Measurements from ENCODE around the gene PIK3R1. TPM values are rescaled to one million over a fixed set of nuclear protein-coding genes. Genes with fewer than 3 reads are reported as not detected.

Gene PIK3R1
- polyA plus RNA-seq, 4 donors = 9.2 to 68.4 (median 20.5) TPM

DNA sequence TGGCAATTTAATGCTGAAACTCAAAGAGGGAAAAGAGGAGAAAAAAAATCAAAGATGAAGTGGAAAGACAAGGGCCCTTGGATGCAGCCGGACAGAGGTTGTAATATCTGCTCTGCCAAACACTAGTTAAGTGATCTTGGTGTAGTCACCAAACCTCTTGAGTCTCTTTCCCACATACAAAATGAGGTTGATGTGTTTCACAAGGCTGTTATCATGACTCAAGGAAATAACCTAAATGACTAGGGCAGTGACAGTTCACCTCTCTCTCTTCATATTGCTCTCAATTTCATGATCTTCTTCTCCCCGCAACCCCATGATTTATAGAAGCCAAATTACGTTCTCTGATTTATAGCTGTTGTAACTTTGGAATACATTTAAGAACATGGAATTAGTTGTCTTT is 44.9 kb downstream of the PIK3R1 start:
- WGBS, 3 donors = 72 to 77% (median 76%) methylated on average over 3 of the region's 3 CpGs
- no peaks in the 10 kb centered on the region for H3K9me3 ChIP-seq (ENCODE audit: control insufficient read depth in 2 of 2, insufficient read depth in 1 of 2, low read depth in 1 of 2, low read length in 1 of 2)
- H3K27me3 ChIP-seq (ENCODE audit: control insufficient read depth in 3 of 3, insufficient read depth in 3 of 3, low read length in 3 of 3) = no peaks in the 10 kb centered on the region
- no peak for FAIRE-seq
- H3K36me3 ChIP-seq (ENCODE audit: control insufficient read depth in 3 of 3, insufficient read depth in 2 of 3, low read depth in 1 of 3, low read length in 3 of 3) = peaks cover 0 to 13% (median 0%) of the 10 kb centered on the region in 3 donors
- no peak for DNase-seq
- H3K4me3 ChIP-seq (ENCODE audit: low read depth in 1 of 3, low read length in 3 of 3) = no peak overlapping the region
- peak overlapping the region in 1 of 3 donors; percentile 11 for H3K27ac ChIP-seq (ENCODE audit: low read depth in 1 of 3, low read length in 2 of 3)
- H3K4me1 ChIP-seq (ENCODE audit: control insufficient read depth in 3 of 3, insufficient read depth in 2 of 3, low read depth in 1 of 3, low read length in 2 of 3) = peaks cover 13 to 31% (median 27%) of the 10 kb centered on the region in 3 donors

DNA sequence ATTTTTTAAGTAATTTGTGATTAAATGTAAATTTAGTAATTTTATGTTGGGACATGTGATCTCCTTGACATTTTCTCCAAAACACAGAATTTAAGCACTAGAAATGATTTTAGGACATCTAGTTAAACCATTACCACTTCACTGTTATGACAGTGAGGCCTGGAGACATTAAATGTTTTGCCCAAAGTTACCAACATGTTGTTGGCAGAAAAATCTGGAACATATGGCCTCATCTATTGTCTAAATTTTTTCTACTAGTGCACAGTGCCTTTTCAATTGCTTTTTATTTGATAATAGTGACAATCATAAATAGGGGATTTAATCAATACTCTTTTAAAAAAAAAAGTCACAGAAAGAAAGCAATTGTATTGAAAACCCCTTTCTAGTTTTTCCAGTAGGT is 45.6 kb downstream of the PIK3R1 start:
- Histone ChIP-seq H3K36me3 (ENCODE audit: control insufficient read depth in 3 of 3, insufficient read depth in 2 of 3, low read depth in 1 of 3, low read length in 3 of 3) (peaks cover 0 to 14% (median 0%) of the 10 kb centered on the region in 3 donors), H3K9me3 (ENCODE audit: control insufficient read depth in 2 of 2, insufficient read depth in 1 of 2, low read depth in 1 of 2, low read length in 1 of 2) (no peaks in the 10 kb centered on the region), H3K27ac (ENCODE audit: low read depth in 1 of 3, low read length in 2 of 3) (no peak overlapping the region)

DNA sequence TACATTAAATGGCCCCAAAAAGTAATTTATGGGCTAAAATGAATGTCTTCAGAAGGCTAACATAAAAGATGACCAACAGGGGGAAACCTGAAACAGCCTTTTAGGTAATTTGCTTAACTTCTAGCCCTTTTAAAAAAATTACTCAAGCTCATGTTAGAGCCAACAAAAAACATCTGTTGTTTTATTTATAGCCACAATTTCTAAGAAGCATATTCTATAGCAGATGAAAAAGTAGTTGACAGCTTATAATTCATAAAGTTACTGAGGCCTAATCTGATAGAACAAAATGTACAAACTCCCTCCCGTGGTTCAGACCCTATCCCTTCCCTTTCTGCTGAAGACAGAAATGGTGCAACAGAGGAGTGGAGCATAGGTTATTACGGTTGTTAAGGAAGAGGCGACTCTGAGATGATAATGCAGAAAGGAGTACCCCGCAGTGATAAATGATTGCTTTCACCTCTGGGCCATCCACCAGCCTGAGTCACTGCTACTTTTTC is 46.1 kb downstream of the PIK3R1 start:
- Histone ChIP-seq H3K36me3 (ENCODE audit: control insufficient read depth in 3 of 3, insufficient read depth in 2 of 3, low read depth in 1 of 3, low read length in 3 of 3) (peaks cover 0 to 14% (median 0%) of the 10 kb centered on the region in 3 donors), H3K27me3 (ENCODE audit: control insufficient read depth in 3 of 3, insufficient read depth in 3 of 3, low read length in 3 of 3) (no peaks in the 10 kb centered on the region), H3K27ac (ENCODE audit: low read depth in 1 of 3, low read length in 2 of 3) (peak overlapping the region in 1 of 3 donors; percentile 27), H3K4me3 (ENCODE audit: low read depth in 1 of 3, low read length in 3 of 3) (no peak overlapping the region), H3K4me1 (ENCODE audit: control insufficient read depth in 3 of 3, insufficient read depth in 2 of 3, low read depth in 1 of 3, low read length in 2 of 3) (peaks cover 14 to 37% (median 32%) of the 10 kb centered on the region in 3 donors), H3K9me3 (ENCODE audit: control insufficient read depth in 2 of 2, insufficient read depth in 1 of 2, low read depth in 1 of 2, low read length in 1 of 2) (no peaks in the 10 kb centered on the region)
- FAIRE-seq (no peak), DNase-seq (no peak)
- 42 to 69% (median 55%) methylated on average over 4 of the region's 4 CpGs for WGBS, 3 donors

More for the DNA sequence above, 45.6 kb downstream of the PIK3R1 start:
- Histone ChIP-seq H3K4me3 (ENCODE audit: low read depth in 1 of 3, low read length in 3 of 3) (no peak overlapping the region), H3K27me3 (ENCODE audit: control insufficient read depth in 3 of 3, insufficient read depth in 3 of 3, low read length in 3 of 3) (no peaks in the 10 kb centered on the region), H3K4me1 (ENCODE audit: control insufficient read depth in 3 of 3, insufficient read depth in 2 of 3, low read depth in 1 of 3, low read length in 2 of 3) (peaks cover 14 to 35% (median 32%) of the 10 kb centered on the region in 3 donors)
- FAIRE-seq (no peak), DNase-seq (no peak)

DNA sequence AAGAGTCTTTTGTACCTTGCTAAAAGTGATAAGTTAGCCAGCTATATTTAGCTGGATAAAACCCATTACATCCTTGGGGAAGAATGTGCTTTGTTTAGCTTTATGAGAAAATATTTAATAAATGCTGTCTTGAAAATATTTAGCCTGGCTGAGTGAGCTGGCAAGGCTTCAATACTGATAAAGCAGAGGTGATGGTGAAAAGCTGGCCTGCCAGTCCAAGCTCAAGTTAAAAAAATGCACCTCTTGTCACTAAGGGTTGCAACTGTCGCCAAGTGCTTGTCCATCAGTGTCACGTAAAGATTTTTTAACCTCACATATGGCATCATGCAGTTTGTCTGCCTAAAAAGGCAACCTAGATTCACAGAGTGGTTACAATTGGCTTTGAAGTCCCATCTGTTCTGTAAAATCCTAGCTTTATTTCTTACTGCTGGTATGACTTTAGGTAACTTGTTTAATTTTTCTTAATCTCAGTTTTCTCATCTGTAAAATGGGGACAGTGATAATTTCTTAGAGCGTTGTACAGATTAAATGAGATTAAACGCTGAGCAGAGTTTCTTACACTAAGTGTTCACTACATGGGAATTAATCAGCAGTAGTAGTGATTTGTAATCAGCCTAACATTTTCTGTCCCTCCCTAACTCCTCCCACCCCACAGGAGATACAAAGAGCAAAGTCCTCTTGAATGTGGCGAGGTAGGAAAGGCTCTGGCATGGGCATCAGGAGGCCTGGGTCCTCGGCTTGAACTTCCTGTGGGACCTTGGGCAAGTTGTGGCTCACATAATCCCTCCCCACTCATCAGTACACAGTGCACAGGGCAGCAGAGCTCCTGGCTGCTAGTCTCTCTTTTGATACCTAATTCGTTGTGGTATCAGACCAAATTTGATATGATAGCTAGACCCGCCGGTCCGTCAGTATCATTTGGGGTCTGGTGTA is 48.7 kb downstream of the PIK3R1 start:
- Histone ChIP-seq H3K27ac (ENCODE audit: low read depth in 1 of 3, low read length in 2 of 3) (peak overlapping the region; percentile 29 to 78 (median 32)), H3K36me3 (ENCODE audit: control insufficient read depth in 3 of 3, insufficient read depth in 2 of 3, low read depth in 1 of 3, low read length in 3 of 3) (peaks cover 0 to 11% (median 0%) of the 10 kb centered on the region in 3 donors), H3K4me3 (ENCODE audit: low read depth in 1 of 3, low read length in 3 of 3) (no peak overlapping the region), H3K9me3 (ENCODE audit: control insufficient read depth in 2 of 2, insufficient read depth in 1 of 2, low read depth in 1 of 2, low read length in 1 of 2) (no peaks in the 10 kb centered on the region), H3K4me1 (ENCODE audit: control insufficient read depth in 3 of 3, insufficient read depth in 2 of 3, low read depth in 1 of 3, low read length in 2 of 3) (peaks cover 15 to 46% (median 37%) of the 10 kb centered on the region in 3 donors), H3K27me3 (ENCODE audit: control insufficient read depth in 3 of 3, insufficient read depth in 3 of 3, low read length in 3 of 3) (no peaks in the 10 kb centered on the region)
- DNase-seq (peak; percentile 57 to 93), FAIRE-seq (no peak)
- 31 to 57% (median 48%) methylated on average over 10 of the region's 10 CpGs for WGBS, 3 donors

DNA sequence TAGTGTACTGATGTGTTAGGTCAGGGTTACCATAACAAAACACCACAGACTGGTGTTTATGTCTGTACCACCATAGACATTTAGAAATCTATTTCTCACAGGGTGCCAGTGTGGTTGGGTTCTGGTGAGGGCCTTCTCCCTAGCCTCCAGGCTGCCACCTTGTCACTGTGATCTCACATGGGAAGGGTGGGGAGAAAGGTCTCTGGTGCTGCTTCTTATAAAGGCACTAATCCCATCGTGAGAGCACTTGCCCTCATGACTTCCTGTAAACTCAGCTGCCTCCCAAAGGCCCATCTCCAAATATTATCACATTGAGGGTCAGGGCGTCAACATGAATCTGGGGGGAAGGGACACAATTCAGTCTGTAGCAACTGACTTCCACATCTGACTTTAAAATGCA is 49.8 kb downstream of the PIK3R1 start:
- Histone ChIP-seq H3K4me1 (ENCODE audit: control insufficient read depth in 3 of 3, insufficient read depth in 2 of 3, low read depth in 1 of 3, low read length in 2 of 3) (peaks cover 15 to 44% (median 35%) of the 10 kb centered on the region in 3 donors), H3K9me3 (ENCODE audit: control insufficient read depth in 2 of 2, insufficient read depth in 1 of 2, low read depth in 1 of 2, low read length in 1 of 2) (no peaks in the 10 kb centered on the region), H3K27me3 (ENCODE audit: control insufficient read depth in 3 of 3, insufficient read depth in 3 of 3, low read length in 3 of 3) (no peaks in the 10 kb centered on the region), H3K4me3 (ENCODE audit: low read depth in 1 of 3, low read length in 3 of 3) (no peak overlapping the region), H3K27ac (ENCODE audit: low read depth in 1 of 3, low read length in 2 of 3) (peak overlapping the region; percentile 27 to 78 (median 51)), H3K36me3 (ENCODE audit: control insufficient read depth in 3 of 3, insufficient read depth in 2 of 3, low read depth in 1 of 3, low read length in 3 of 3) (peaks cover 0 to 11% (median 0%) of the 10 kb centered on the region in 3 donors)
- DNase-seq (no peak), FAIRE-seq (no peak)
- WGBS, 3 donors = 28 to 37% (median 29%) methylated on average over 2 of the region's 2 CpGs

DNA sequence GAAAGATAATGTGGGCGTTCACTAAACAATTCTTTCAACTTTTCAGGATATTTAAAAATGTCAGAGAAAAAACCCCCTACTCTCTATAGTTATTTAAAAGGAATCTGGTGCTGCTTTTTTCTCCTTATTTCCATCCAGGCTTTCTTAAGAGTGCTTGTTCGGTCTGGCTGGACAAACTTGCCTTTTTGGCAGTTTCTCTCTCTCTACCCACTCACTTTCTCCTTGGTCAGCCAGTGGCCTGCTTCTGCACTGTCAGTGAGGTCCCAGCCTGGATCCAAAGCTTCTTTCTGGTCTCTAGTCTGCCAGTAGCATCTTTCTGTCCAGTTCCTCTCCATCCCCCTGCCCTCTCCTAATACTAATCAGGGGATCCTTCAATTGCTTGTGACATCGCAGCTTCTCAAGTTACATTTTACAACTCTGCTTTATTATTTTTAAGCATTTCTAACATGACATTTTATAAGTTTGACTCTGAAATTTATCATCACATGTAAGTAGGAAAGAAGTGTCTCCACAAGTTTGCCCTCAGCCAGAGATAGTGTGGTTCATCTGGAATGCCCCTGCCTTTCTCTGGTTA is 50.4 kb downstream of the PIK3R1 start:
- FAIRE-seq = no peak
- no peak overlapping the region for H3K4me3 ChIP-seq (ENCODE audit: low read depth in 1 of 3, low read length in 3 of 3)
- WGBS, 3 donors = 54 to 66% (median 57%) methylated on average over 3 of the region's 3 CpGs
- DNase-seq = no peak
- H3K27ac ChIP-seq (ENCODE audit: low read depth in 1 of 3, low read length in 2 of 3) = peak overlapping the region in 2 of 3 donors; percentile 44 to 73
- H3K27me3 ChIP-seq (ENCODE audit: control insufficient read depth in 3 of 3, insufficient read depth in 3 of 3, low read length in 3 of 3) = no peaks in the 10 kb centered on the region
- no peaks in the 10 kb centered on the region for H3K9me3 ChIP-seq (ENCODE audit: control insufficient read depth in 2 of 2, insufficient read depth in 1 of 2, low read depth in 1 of 2, low read length in 1 of 2)
- peaks cover 0 to 11% (median 0%) of the 10 kb centered on the region in 3 donors for H3K36me3 ChIP-seq (ENCODE audit: control insufficient read depth in 3 of 3, insufficient read depth in 2 of 3, low read depth in 1 of 3, low read length in 3 of 3)
- peaks cover 15 to 44% (median 36%) of the 10 kb centered on the region in 3 donors for H3K4me1 ChIP-seq (ENCODE audit: control insufficient read depth in 3 of 3, insufficient read depth in 2 of 3, low read depth in 1 of 3, low read length in 2 of 3)

DNA sequence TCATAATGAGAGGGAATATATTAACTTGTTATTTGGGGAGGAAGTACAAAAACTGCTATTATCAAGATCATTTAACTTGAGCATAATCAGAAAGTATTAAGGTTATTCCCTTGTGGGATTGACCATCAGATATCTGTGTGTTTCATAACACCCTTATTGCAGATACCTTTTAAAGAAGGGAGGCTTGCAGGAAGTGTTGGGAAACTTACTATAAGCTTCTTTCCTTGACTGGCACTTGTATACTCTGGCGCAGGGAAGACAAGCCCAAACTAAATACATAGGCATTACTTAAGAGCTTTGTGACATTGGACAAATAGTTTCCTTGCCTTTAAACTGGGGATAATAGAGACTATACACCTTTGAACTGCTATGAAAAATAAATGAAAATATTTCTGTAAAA is 50.9 kb downstream of the PIK3R1 start:
- peaks cover 15 to 44% (median 38%) of the 10 kb centered on the region in 3 donors for H3K4me1 ChIP-seq (ENCODE audit: control insufficient read depth in 3 of 3, insufficient read depth in 2 of 3, low read depth in 1 of 3, low read length in 2 of 3)
- FAIRE-seq = no peak
- WGBS, 3 donors = 33 to 57% (median 56%) methylated on average over 1 of the region's 1 CpG

DNA sequence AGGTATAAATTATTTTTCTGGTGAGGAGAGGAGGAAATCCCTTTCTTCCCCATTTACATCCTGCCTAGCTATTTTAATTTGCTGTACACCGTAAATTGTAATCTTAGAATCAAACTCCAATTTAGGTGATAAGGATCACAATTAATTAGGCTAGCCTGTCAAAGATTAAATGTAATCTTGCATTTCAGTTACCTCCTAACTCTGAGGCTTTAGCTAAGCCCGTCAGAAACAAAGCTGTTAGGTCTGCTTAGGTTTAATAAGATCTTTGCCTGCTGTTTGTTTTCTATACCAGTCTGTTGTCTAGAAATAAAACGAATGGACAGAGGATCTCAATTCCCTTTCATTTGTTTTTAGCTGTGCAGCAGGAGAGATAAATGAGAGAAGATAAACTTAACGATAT is 51.5 kb downstream of the PIK3R1 start:
- Histone ChIP-seq H3K27me3 (ENCODE audit: control insufficient read depth in 3 of 3, insufficient read depth in 3 of 3, low read length in 3 of 3) (no peaks in the 10 kb centered on the region), H3K4me3 (ENCODE audit: low read depth in 1 of 3, low read length in 3 of 3) (no peak overlapping the region), H3K9me3 (ENCODE audit: control insufficient read depth in 2 of 2, insufficient read depth in 1 of 2, low read depth in 1 of 2, low read length in 1 of 2) (no peaks in the 10 kb centered on the region), H3K27ac (ENCODE audit: low read depth in 1 of 3, low read length in 2 of 3) (peak overlapping the region in 2 of 3 donors; percentile 20 to 44), H3K36me3 (ENCODE audit: control insufficient read depth in 3 of 3, insufficient read depth in 2 of 3, low read depth in 1 of 3, low read length in 3 of 3) (peaks cover 0 to 11% (median 0%) of the 10 kb centered on the region in 3 donors), H3K4me1 (ENCODE audit: control insufficient read depth in 3 of 3, insufficient read depth in 2 of 3, low read depth in 1 of 3, low read length in 2 of 3) (peaks cover 15 to 41% (median 34%) of the 10 kb centered on the region in 3 donors)
- FAIRE-seq (no peak), DNase-seq (no peak)
- WGBS, 3 donors = 7 to 27% (median 23%) methylated on average over 4 of the region's 4 CpGs

More for the DNA sequence above, 50.9 kb downstream of the PIK3R1 start:
- no peaks in the 10 kb centered on the region for H3K9me3 ChIP-seq (ENCODE audit: control insufficient read depth in 2 of 2, insufficient read depth in 1 of 2, low read depth in 1 of 2, low read length in 1 of 2)
- H3K36me3 ChIP-seq (ENCODE audit: control insufficient read depth in 3 of 3, insufficient read depth in 2 of 3, low read depth in 1 of 3, low read length in 3 of 3) = peaks cover 0 to 11% (median 0%) of the 10 kb centered on the region in 3 donors
- H3K27ac ChIP-seq (ENCODE audit: low read depth in 1 of 3, low read length in 2 of 3) = peak overlapping the region in 2 of 3 donors; percentile 41 to 44
- no peaks in the 10 kb centered on the region for H3K27me3 ChIP-seq (ENCODE audit: control insufficient read depth in 3 of 3, insufficient read depth in 3 of 3, low read length in 3 of 3)
- no peak overlapping the region for H3K4me3 ChIP-seq (ENCODE audit: low read depth in 1 of 3, low read length in 3 of 3)
- DNase-seq = no peak
